ENCODE data around the gene ASPG.

Gene ASPG

DNA sequence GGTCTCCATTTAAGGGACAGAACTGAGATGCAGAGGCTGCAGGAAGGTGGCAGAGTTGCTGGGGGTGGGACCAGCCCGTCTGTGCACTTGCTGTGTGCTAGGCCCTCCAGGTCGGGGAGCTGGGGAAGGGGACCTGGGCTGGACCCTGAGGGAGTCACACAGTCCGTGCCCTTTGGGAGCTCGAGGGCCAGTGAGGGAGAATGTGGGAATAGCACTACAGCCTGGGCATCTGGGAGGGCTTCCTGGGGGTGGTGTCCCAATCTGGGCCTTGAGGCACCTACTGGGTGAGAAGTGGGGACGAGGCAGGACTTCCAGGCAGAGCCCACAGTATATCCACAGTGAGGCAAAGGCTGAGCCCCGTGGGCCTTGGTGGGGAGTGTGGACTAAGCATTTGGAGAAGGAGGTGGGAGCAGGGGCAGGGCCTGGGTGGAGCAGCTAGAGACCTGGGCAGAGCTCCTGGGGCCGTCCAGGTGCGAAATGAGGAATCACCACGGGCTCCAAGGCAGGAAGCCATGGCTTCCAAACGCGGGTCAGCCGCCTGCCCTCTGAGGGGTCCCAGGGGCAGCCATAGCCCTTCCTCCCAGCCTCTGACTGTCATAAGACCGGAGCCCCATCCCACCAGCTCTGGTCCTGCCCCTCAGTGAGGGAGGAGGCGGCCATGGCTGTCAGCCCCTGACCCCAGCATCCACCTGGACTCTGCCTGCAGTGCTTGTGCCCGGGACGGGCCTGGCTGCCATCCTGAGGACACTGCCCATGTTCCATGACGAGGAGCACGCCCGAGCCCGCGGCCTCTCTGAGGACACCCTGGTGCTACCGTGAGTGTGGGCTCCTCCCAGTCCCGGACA is 6.6 kb downstream of the ASPG start:
- ATAC-seq: no peak

DNA sequence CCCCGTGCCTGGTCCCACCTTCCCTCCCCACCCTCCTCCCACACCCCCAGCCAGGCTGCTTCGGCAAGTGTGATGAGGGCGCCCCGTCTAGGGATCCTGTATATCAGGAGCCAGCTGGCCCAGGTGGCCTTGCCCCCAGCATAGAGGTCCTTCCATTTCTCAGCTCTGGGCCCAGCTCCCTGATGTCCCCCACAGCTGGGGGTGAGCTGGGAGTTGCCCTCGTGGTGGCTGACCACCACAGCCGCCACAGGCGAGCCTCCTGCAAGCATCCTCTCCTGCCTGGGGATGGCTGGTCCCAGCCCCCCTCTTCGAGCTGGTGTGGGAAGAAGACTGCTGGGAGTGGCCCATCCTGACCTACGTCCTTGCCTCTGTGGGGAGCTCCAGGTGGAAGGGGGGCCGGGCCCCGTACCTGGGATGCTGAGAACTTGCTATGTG is 7.4 kb downstream of the ASPG start:
- ATAC-seq: no peak
- TF ChIP-seq TCF4 (CRISPR knock-in tag; IDR thresholded peaks at IDR 0.05; ENCODE audit: borderline replicate concordance) (no peak), ZFP30 (CRISPR knock-in tag; IDR thresholded peaks at IDR 0.05) (no peak), BACH2 (CRISPR knock-in tag; IDR thresholded peaks at IDR 0.05; ENCODE audit: borderline replicate concordance) (no peak), ISL1 (CRISPR knock-in tag; IDR thresholded peaks at IDR 0.05) (no peak), ESRRG (CRISPR knock-in tag; IDR thresholded peaks at IDR 0.05) (no peak), ZFP3 (CRISPR knock-in tag; IDR thresholded peaks at IDR 0.05) (no peak), CSDC2 (CRISPR knock-in tag; IDR thresholded peaks at IDR 0.05) (no peak), ZNF8 (CRISPR knock-in tag; IDR thresholded peaks at IDR 0.05) (no peak), PPARA (CRISPR knock-in tag; IDR thresholded peaks at IDR 0.05; ENCODE audit: borderline replicate concordance) (no peak), ZNF565 (CRISPR knock-in tag; conservative IDR thresholded peaks at IDR 0.05; ENCODE audit: low read depth) (no peak), ARNTL (CRISPR knock-in tag; IDR thresholded peaks at IDR 0.05; ENCODE audit: borderline replicate concordance, low read depth) (no peak), RARB (CRISPR knock-in tag; IDR thresholded peaks at IDR 0.05) (no peak), ZC3H10 (CRISPR knock-in tag; IDR thresholded peaks at IDR 0.05) (no peak), OSR1 (CRISPR knock-in tag; IDR thresholded peaks at IDR 0.05) (no peak)
- TF ChIP-seq, protein P1, sequence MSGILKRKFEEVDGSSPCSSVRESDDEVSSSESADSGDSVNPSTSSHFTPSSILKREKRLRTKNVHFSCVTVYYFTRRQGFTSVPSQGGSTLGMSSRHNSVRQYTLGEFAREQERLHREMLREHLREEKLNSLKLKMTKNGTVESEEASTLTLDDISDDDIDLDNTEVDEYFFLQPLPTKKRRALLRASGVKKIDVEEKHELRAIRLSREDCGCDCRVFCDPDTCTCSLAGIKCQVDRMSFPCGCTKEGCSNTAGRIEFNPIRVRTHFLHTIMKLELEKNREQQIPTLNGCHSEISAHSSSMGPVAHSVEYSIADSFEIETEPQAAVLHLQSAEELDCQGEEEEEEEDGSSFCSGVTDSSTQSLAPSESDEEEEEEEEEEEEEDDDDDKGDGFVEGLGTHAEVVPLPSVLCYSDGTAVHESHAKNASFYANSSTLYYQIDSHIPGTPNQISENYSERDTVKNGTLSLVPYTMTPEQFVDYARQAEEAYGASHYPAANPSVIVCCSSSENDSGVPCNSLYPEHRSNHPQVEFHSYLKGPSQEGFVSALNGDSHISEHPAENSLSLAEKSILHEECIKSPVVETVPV (CRISPR knock-in tag; IDR thresholded peaks at IDR 0.05): no peak
- TF ChIP-seq, protein P2, sequence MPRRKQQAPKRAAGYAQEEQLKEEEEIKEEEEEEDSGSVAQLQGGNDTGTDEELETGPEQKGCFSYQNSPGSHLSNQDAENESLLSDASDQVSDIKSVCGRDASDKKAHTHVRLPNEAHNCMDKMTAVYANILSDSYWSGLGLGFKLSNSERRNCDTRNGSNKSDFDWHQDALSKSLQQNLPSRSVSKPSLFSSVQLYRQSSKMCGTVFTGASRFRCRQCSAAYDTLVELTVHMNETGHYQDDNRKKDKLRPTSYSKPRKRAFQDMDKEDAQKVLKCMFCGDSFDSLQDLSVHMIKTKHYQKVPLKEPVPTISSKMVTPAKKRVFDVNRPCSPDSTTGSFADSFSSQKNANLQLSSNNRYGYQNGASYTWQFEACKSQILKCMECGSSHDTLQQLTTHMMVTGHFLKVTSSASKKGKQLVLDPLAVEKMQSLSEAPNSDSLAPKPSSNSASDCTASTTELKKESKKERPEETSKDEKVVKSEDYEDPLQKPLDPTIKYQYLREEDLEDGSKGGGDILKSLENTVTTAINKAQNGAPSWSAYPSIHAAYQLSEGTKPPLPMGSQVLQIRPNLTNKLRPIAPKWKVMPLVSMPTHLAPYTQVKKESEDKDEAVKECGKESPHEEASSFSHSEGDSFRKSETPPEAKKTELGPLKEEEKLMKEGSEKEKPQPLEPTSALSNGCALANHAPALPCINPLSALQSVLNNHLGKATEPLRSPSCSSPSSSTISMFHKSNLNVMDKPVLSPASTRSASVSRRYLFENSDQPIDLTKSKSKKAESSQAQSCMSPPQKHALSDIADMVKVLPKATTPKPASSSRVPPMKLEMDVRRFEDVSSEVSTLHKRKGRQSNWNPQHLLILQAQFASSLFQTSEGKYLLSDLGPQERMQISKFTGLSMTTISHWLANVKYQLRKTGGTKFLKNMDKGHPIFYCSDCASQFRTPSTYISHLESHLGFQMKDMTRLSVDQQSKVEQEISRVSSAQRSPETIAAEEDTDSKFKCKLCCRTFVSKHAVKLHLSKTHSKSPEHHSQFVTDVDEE (CRISPR knock-in tag; IDR thresholded peaks at IDR 0.05): no peak
- TF ChIP-seq, protein P3, sequence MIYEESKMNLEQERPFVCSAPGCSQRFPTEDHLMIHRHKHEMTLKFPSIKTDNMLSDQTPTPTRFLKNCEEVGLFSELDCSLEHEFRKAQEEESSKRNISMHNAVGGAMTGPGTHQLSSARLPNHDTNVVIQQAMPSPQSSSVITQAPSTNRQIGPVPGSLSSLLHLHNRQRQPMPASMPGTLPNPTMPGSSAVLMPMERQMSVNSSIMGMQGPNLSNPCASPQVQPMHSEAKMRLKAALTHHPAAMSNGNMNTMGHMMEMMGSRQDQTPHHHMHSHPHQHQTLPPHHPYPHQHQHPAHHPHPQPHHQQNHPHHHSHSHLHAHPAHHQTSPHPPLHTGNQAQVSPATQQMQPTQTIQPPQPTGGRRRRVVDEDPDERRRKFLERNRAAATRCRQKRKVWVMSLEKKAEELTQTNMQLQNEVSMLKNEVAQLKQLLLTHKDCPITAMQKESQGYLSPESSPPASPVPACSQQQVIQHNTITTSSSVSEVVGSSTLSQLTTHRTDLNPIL (CRISPR knock-in tag; IDR thresholded peaks at IDR 0.05; ENCODE audit: low read depth): no peak

More for the DNA sequence above, 6.6 kb downstream of the ASPG start:
- TF ChIP-seq ZC3H10 (CRISPR knock-in tag; IDR thresholded peaks at IDR 0.05) (no peak), OSR1 (CRISPR knock-in tag; IDR thresholded peaks at IDR 0.05) (no peak), TOX (CRISPR knock-in tag; IDR thresholded peaks at IDR 0.05; ENCODE audit: borderline replicate concordance) (no peak), SNAI2 (CRISPR knock-in tag; IDR thresholded peaks at IDR 0.05) (no peak), GLIS3 (CRISPR knock-in tag; IDR thresholded peaks at IDR 0.05) (no peak), CSDC2 (CRISPR knock-in tag; IDR thresholded peaks at IDR 0.05) (no peak), ZNF70 (CRISPR knock-in tag; IDR thresholded peaks at IDR 0.05) (no peak), RARB (CRISPR knock-in tag; IDR thresholded peaks at IDR 0.05) (no peak), ARNTL (CRISPR knock-in tag; IDR thresholded peaks at IDR 0.05; ENCODE audit: borderline replicate concordance, low read depth) (no peak), ZFP3 (CRISPR knock-in tag; IDR thresholded peaks at IDR 0.05) (no peak), TCF4 (CRISPR knock-in tag; IDR thresholded peaks at IDR 0.05; ENCODE audit: borderline replicate concordance) (no peak), ISL1 (CRISPR knock-in tag; IDR thresholded peaks at IDR 0.05) (no peak)
- TF ChIP-seq, protein P3 (CRISPR knock-in tag; IDR thresholded peaks at IDR 0.05; ENCODE audit: low read depth): no peak
- TF ChIP-seq, protein P4, sequence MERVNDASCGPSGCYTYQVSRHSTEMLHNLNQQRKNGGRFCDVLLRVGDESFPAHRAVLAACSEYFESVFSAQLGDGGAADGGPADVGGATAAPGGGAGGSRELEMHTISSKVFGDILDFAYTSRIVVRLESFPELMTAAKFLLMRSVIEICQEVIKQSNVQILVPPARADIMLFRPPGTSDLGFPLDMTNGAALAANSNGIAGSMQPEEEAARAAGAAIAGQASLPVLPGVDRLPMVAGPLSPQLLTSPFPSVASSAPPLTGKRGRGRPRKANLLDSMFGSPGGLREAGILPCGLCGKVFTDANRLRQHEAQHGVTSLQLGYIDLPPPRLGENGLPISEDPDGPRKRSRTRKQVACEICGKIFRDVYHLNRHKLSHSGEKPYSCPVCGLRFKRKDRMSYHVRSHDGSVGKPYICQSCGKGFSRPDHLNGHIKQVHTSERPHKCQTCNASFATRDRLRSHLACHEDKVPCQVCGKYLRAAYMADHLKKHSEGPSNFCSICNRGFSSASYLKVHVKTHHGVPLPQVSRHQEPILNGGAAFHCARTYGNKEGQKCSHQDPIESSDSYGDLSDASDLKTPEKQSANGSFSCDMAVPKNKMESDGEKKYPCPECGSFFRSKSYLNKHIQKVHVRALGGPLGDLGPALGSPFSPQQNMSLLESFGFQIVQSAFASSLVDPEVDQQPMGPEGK (CRISPR knock-in tag; IDR thresholded peaks at IDR 0.05; ENCODE audit: borderline replicate concordance): no peak
- TF ChIP-seq, protein P5, sequence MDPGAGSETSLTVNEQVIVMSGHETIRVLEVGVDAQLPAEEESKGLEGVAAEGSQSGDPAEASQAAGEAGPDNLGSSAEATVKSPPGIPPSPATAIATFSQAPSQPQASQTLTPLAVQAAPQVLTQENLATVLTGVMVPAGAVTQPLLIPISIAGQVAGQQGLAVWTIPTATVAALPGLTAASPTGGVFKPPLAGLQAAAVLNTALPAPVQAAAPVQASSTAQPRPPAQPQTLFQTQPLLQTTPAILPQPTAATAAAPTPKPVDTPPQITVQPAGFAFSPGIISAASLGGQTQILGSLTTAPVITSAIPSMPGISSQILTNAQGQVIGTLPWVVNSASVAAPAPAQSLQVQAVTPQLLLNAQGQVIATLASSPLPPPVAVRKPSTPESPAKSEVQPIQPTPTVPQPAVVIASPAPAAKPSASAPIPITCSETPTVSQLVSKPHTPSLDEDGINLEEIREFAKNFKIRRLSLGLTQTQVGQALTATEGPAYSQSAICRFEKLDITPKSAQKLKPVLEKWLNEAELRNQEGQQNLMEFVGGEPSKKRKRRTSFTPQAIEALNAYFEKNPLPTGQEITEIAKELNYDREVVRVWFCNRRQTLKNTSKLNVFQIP (CRISPR knock-in tag; IDR thresholded peaks at IDR 0.05; ENCODE audit: borderline replicate concordance, low read depth): no peak
- TF ChIP-seq, protein P1 (CRISPR knock-in tag; IDR thresholded peaks at IDR 0.05): no peak
